ENCODE data around the gene PDZRN3.

- TF ChIP-seq POLR2AphosphoS5 (IDR thresholded peaks at IDR 0.05; ENCODE audit: insufficient read depth, low read depth, low read length) (no peak), POLR2A (IDR thresholded peaks at IDR 0.05; ENCODE audit: low read depth, low read length) (no peak), EZH2 (IDR thresholded peaks at IDR 0.05; ENCODE audit: borderline replicate concordance, low read depth, low read length, severe bottlenecking) (no peak)
Observed at GRCh38 chr3:73576999-73577461, 47.7 kb downstream of the PDZRN3 start.
